GM12874 (cell line): ENCODE results near the gene PHTF2.

ENCODE experiments used
- TF ChIP-seq, protein P1 (sequence below): IDR thresholded peaks from 2 replicates; pipeline ENCODE4 v1.5.1; 2011; ENCODE audit warnings: low read depth, mild to moderate bottlenecking, control low read depth, low read length, moderate library complexity; ENCODE audit not compliant: insufficient read depth

Gene PHTF2

DNA sequence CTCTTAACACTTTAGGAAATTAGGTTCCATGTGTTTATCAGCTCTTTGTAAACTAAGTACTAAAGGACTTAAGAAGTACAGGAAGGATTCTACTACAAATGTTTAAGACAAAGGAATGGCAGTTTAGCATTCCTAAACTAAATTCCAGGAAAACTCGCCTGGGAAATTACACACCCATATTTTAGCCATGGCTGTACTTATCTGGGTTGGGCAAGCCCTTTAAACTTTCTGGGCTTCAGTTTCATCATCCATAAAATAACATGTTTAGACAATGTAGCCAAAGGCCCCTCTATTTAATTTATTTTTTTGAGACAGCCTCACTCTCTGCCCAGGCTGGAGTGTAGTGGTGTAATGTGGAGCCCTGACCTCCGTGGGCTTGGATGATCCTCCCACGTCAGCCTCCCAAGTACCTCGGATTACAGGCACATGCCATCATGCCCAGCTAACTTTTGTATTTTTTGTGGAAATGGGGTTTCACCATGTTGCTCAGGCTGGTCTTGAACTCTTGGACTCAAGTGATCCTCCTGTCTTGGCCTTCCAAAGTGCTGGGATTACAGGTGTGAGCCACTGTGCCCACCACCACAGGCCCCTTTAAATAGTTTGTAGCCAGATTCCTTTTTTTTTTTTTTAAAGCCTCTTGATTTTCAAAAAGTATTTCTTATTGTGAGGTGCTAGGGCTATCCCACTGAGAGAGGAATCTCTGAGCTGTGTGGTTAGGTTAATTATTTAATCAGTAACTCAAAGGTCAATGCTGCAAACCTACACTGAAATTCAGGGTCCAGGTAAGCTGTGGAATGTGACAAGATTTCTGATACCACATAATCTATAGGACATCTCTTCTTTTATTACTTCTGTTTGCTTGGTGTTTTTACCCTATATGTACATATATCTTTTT, 32.4 kb upstream of the PHTF2 start:
- TF ChIP-seq, protein P1, sequence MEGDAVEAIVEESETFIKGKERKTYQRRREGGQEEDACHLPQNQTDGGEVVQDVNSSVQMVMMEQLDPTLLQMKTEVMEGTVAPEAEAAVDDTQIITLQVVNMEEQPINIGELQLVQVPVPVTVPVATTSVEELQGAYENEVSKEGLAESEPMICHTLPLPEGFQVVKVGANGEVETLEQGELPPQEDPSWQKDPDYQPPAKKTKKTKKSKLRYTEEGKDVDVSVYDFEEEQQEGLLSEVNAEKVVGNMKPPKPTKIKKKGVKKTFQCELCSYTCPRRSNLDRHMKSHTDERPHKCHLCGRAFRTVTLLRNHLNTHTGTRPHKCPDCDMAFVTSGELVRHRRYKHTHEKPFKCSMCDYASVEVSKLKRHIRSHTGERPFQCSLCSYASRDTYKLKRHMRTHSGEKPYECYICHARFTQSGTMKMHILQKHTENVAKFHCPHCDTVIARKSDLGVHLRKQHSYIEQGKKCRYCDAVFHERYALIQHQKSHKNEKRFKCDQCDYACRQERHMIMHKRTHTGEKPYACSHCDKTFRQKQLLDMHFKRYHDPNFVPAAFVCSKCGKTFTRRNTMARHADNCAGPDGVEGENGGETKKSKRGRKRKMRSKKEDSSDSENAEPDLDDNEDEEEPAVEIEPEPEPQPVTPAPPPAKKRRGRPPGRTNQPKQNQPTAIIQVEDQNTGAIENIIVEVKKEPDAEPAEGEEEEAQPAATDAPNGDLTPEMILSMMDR: no peak

DNA sequence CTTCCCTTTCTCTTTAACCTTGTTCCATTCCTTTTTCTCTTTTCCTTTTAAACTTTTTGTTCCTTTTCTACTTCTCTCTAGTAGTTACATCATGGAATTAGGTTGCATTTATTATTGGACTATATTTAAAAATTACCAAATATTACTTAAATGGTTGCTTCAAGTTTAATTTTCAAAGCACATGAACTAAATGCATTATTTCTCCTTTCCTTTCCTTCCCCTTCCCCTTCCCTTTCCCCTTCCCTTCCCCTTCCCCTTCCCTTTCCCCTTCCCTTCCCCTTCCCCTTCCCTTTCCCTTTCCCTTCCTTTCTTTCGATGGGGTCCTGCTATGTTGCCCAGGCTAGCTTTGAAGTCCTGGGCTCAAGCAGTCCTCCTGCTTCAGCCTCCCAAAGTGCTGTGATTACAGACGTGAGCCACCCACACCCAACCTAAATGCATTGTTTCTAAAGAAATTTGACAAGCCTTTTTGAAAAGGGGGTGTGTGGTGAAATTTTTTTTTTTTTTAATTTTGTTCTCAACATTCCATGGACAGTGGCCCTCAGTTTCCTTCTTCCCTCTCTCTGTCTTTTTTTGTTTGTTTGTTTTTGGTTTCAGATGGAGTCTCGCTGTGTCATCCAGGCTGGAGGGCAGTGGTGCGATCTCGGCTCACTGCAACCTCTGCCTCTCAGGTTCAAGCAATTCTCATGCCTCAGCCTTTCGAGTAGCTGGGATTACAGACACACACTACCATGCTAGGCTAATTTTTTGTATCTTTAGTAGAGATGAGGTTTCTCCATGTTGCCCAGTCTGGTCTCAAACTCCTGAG, 31.6 kb upstream of the PHTF2 start:
- TF ChIP-seq, protein P1: no peak

DNA sequence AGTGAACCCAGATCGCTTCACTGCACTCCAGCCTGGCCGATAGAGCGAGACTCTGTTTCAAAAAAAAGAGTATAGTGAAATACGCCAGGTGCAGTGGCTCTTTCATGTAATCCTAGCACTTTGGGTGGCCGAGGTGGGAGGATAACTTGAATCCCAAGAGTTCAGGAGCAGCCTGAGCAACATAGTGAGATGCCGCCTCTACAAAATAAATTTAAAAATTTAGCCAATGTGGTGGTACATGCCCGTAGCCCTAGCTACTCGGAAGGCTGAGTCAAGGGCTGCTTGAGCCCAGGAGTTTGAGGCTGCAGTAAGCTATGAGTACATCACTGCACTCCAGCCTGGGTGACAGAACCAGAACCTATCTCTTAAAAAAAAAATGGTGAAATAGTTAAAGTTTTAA, 28.3 kb upstream of the PHTF2 start:
- TF ChIP-seq, protein P1: no peak

DNA sequence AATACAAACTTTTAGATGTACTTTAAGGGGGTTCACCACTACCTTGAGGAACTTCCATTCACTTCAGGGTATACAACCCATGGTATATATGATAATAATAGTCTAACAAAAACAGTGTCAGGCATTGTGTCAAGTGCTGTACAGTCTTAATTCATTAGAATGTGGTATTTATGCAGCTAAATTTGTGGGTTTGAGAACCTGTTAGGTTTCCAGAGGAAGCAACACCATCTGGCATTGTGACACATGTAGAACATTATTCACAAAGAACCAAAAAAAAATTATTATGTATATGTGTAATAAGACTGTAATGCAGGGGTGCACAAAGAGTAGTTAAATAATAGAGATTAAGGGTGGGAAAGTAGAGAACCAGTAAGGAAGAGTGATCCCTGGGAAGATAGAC, 26.7 kb upstream of the PHTF2 start:
- TF ChIP-seq, protein P1: no peak

DNA sequence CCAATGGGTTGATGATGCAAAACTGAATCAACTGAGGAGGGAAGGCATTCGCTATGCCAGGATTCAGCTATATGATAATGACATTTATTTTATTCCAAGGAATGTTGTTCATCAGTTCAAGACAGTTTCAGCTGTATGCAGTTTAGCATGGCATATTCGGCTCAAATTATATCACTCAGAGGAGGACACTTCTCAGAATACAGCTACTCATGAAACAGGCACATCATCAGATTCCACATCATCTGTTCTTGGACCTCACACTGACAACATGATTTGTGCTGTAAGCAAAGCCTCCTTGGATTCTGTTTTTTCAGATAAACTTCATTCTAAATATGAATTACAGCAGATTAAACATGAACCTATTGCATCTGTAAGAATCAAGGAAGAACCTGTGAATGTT, 20.0 kb upstream of the PHTF2 start:
- TF ChIP-seq, protein P1: no peak

DNA sequence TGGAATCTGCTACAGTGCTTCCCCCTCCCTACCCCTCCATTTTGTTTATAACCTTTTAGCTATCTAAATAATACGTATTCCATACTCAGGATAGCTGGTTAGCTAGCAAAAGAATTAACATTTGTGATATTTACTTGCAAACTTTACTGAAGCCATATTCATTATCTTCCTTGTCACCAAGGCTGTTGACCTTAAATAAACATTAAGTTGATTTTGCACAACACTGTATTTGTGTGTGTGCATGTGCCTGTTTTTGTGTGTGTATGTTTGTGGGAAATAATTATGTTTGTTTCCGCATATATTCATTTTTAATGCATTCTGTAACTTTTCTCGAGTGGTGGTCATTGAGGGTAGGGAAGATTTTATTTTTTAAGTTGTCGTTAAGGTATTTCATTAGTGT, 16.2 kb upstream of the PHTF2 start:
- TF ChIP-seq, protein P1: no peak

DNA sequence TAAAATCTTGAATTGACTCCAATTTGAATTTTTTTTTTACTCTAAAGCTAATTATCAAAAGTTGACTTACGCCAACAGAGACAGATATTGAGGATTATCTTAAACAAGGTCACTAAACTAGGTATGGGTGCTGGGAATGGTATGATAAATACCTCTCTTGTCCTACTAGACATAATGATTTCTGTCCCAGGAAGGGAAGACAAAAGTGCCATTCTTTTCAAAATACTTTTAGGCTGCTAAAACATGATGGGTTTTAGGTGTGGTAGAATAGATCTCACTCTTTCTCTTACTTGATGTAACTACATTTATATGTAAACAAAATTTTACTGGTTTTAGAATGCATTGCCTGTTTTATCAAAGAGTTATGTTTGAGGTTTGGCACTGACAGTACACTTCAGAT, 15.5 kb upstream of the PHTF2 start:
- TF ChIP-seq, protein P1: no peak
